ENCODE measurements around the gene TRIM67.

Gene TRIM67

GRCh38 chr1:231188072-231188471 lies 26.2 kb downstream of the TRIM67 start:
- Histone ChIP-seq H3K4me1 (ENCODE audit: control insufficient read depth, insufficient read depth, low read length) (peaks cover 3% of the 10 kb centered on the region), H3K4me3 (ENCODE audit: low read depth, low read length) (no peak overlapping the region), H3K27me3 (ENCODE audit: control insufficient read depth, insufficient read depth, low read length) (peaks cover 5% of the 10 kb centered on the region), H3K36me3 (ENCODE audit: control insufficient read depth, insufficient read depth, low read length) (no peaks in the 10 kb centered on the region), H3K9ac (ENCODE audit: low read depth, low read length) (no peak overlapping the region), H3K9me3 (ENCODE audit: control insufficient read depth, insufficient read depth, low read length) (no peaks in the 10 kb centered on the region)

DNA sequence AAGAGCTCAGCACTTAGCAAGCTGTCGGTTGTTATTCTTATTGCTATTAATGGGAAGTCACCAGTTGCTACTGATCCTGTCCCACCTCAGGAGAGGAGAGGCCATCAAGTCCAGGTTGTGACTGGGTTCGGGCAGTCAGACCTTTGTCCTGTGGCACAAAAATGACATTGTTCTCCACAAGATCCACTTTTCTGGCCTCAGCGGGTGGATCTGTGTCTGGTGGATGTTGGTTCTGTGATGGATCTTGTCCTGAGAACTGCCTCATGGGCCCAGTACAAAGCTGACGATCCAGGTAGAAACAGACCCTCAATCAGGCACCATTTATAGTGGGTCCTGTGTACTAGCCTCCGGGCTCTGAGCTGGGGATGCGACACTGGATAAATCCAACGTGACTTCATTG lies 26.9 kb downstream of the TRIM67 start:
- Histone ChIP-seq H3K36me3 (ENCODE audit: control insufficient read depth, insufficient read depth, low read length) (no peaks in the 10 kb centered on the region), H3K4me1 (ENCODE audit: control insufficient read depth, insufficient read depth, low read length) (peaks cover 3% of the 10 kb centered on the region), H3K9me3 (ENCODE audit: control insufficient read depth, insufficient read depth, low read length) (no peaks in the 10 kb centered on the region), H3K4me3 (ENCODE audit: low read depth, low read length) (no peak overlapping the region), H3K9ac (ENCODE audit: low read depth, low read length) (no peak overlapping the region), H3K27me3 (ENCODE audit: control insufficient read depth, insufficient read depth, low read length) (peaks cover 5% of the 10 kb centered on the region)

DNA sequence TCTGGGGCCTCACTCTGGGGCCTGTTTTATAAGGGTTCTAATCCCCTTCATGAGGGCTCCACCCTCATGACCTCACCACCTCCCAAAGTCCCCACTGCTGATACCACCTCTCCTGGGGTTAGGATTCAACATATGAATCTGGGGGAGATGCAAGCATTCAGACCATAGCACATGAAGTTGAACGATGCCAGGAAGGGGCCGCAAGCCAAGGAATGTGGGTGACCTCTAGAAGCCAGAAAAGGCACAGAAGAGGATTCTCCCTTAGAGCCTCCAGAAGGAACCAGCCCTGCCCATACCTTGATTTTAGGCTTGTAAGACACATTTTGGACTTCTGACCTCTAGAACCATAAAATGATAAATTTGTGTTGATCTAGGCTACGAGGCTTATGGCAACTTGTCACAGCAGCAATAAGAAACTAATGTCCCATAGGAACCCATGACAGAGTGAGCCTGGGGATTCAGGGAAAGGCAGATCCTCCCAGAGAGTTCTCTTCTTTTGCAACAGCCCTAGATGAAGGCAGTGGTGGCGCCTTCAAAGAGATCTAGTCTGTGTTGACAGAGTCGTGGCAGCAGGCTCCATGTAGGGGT lies 27.9 kb downstream of the TRIM67 start:
- Histone ChIP-seq H3K27me3 (ENCODE audit: control insufficient read depth, insufficient read depth, low read length) (peaks cover 5% of the 10 kb centered on the region), H3K36me3 (ENCODE audit: control insufficient read depth, insufficient read depth, low read length) (no peaks in the 10 kb centered on the region), H3K9me3 (ENCODE audit: control insufficient read depth, insufficient read depth, low read length) (no peaks in the 10 kb centered on the region), H3K4me3 (ENCODE audit: low read depth, low read length) (no peak overlapping the region), H3K9ac (ENCODE audit: low read depth, low read length) (no peak overlapping the region), H3K4me1 (ENCODE audit: control insufficient read depth, insufficient read depth, low read length) (no peaks in the 10 kb centered on the region)

GRCh38 chr1:231190456-231190855 lies 28.6 kb downstream of the TRIM67 start:
- H3K9ac ChIP-seq (ENCODE audit: low read depth, low read length) = no peak overlapping the region
- no peak overlapping the region for H3K4me3 ChIP-seq (ENCODE audit: low read depth, low read length)
- H3K9me3 ChIP-seq (ENCODE audit: control insufficient read depth, insufficient read depth, low read length) = no peaks in the 10 kb centered on the region
- H3K36me3 ChIP-seq (ENCODE audit: control insufficient read depth, insufficient read depth, low read length) = no peaks in the 10 kb centered on the region
- H3K4me1 ChIP-seq (ENCODE audit: control insufficient read depth, insufficient read depth, low read length) = no peaks in the 10 kb centered on the region
- H3K27me3 ChIP-seq (ENCODE audit: control insufficient read depth, insufficient read depth, low read length) = peaks cover 4% of the 10 kb centered on the region

DNA sequence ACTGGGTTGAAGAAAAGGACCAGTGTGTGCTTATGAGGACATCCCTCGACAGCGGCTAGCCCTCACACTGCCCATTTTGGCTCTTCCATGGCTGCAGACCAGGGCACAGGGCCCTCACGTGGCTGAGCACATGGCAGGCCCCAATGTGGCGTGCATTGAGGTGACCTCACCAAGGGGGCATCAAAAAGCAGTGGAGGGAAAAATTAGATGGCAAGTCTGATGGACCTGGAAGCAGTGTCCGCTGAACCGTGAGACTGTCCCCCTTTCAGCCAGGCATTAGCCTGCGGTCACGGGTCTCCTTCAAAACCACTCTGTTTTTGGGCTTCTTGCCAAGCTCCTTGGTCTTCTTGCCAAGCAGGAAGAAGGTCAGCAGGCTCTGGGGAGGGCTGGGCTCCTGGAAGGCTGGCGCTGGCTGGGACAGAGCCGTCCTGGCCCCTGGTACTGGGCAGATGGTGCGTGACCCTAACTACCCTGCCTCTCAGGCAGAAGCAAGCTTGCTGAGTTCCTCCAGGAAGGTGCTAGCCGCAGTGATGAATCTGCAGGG lies 30.8 kb downstream of the TRIM67 start:
- H3K27me3 ChIP-seq (ENCODE audit: control insufficient read depth, insufficient read depth, low read length) = no peaks in the 10 kb centered on the region
- H3K9ac ChIP-seq (ENCODE audit: low read depth, low read length) = no peak overlapping the region
- no peaks in the 10 kb centered on the region for H3K4me1 ChIP-seq (ENCODE audit: control insufficient read depth, insufficient read depth, low read length)
- no peaks in the 10 kb centered on the region for H3K9me3 ChIP-seq (ENCODE audit: control insufficient read depth, insufficient read depth, low read length)
- H3K36me3 ChIP-seq (ENCODE audit: control insufficient read depth, insufficient read depth, low read length) = no peaks in the 10 kb centered on the region
- no peak overlapping the region for H3K4me3 ChIP-seq (ENCODE audit: low read depth, low read length)

- Histone ChIP-seq H3K27me3 (ENCODE audit: control insufficient read depth, insufficient read depth, low read length) (no peaks in the 10 kb centered on the region), H3K36me3 (ENCODE audit: control insufficient read depth, insufficient read depth, low read length) (no peaks in the 10 kb centered on the region), H3K9ac (ENCODE audit: low read depth, low read length) (no peak overlapping the region), H3K4me1 (ENCODE audit: control insufficient read depth, insufficient read depth, low read length) (no peaks in the 10 kb centered on the region), H3K4me3 (ENCODE audit: low read depth, low read length) (no peak overlapping the region), H3K9me3 (ENCODE audit: control insufficient read depth, insufficient read depth, low read length) (no peaks in the 10 kb centered on the region)
Measured at GRCh38 chr1:231193710-231194340, 32.0 kb downstream of the TRIM67 start.

- H3K27me3 ChIP-seq (ENCODE audit: control insufficient read depth, insufficient read depth, low read length) = peaks cover 2% of the 10 kb centered on the region
- no peaks in the 10 kb centered on the region for H3K4me1 ChIP-seq (ENCODE audit: control insufficient read depth, insufficient read depth, low read length)
- no peak overlapping the region for H3K4me3 ChIP-seq (ENCODE audit: low read depth, low read length)
- no peaks in the 10 kb centered on the region for H3K9me3 ChIP-seq (ENCODE audit: control insufficient read depth, insufficient read depth, low read length)
- no peak overlapping the region for H3K9ac ChIP-seq (ENCODE audit: low read depth, low read length)
- H3K36me3 ChIP-seq (ENCODE audit: control insufficient read depth, insufficient read depth, low read length) = no peaks in the 10 kb centered on the region
Measured at GRCh38 chr1:231194476-231194842, 32.6 kb downstream of the TRIM67 start.

DNA sequence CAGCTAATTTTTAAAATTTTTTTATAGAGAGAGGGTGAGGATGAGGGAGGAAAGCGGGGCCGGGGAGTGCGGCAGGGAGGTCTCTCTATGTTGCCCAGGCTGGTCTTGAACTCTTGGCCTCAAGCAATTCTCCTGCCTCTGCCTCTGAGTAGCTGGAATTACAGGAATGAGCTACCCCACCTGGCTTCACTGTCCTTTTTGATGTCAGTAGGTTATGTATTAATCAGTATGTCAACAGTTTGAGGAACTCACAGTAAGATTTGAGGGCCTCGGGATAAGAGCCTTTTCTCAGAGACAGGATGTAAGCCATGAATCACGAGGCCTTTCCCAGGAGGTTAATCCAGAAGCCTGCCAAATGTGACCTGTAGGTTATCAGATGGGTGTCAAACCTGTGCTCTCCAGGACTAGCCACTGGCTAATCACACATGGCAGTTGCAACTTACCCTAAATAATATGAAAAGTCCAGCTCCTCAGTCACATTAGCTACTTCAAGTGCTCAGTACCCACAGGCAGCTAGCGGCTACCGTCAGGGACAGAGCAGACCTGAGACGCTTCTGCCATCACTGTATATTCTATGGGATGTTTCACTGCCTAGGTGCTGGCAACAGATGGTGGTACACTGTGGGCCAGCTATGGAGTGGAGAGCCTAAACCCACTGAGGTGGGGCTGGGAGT lies 33.1 kb downstream of the TRIM67 start:
- Histone ChIP-seq H3K9ac (ENCODE audit: low read depth, low read length) (no peak overlapping the region), H3K36me3 (ENCODE audit: control insufficient read depth, insufficient read depth, low read length) (no peaks in the 10 kb centered on the region), H3K4me1 (ENCODE audit: control insufficient read depth, insufficient read depth, low read length) (no peaks in the 10 kb centered on the region), H3K9me3 (ENCODE audit: control insufficient read depth, insufficient read depth, low read length) (no peaks in the 10 kb centered on the region), H3K27me3 (ENCODE audit: control insufficient read depth, insufficient read depth, low read length) (peaks cover 2% of the 10 kb centered on the region), H3K4me3 (ENCODE audit: low read depth, low read length) (no peak overlapping the region)

- Histone ChIP-seq H3K4me1 (ENCODE audit: control insufficient read depth, insufficient read depth, low read length) (no peaks in the 10 kb centered on the region), H3K9ac (ENCODE audit: low read depth, low read length) (no peak overlapping the region), H3K36me3 (ENCODE audit: control insufficient read depth, insufficient read depth, low read length) (no peaks in the 10 kb centered on the region), H3K4me3 (ENCODE audit: low read depth, low read length) (no peak overlapping the region), H3K27me3 (ENCODE audit: control insufficient read depth, insufficient read depth, low read length) (peaks cover 2% of the 10 kb centered on the region), H3K9me3 (ENCODE audit: control insufficient read depth, insufficient read depth, low read length) (no peaks in the 10 kb centered on the region)
Measured at GRCh38 chr1:231196307-231196706, 34.4 kb downstream of the TRIM67 start.

- H3K9ac ChIP-seq (ENCODE audit: low read depth, low read length) = no peak overlapping the region
- H3K4me1 ChIP-seq (ENCODE audit: control insufficient read depth, insufficient read depth, low read length) = no peaks in the 10 kb centered on the region
- peaks cover 2% of the 10 kb centered on the region for H3K27me3 ChIP-seq (ENCODE audit: control insufficient read depth, insufficient read depth, low read length)
- no peaks in the 10 kb centered on the region for H3K9me3 ChIP-seq (ENCODE audit: control insufficient read depth, insufficient read depth, low read length)
- H3K36me3 ChIP-seq (ENCODE audit: control insufficient read depth, insufficient read depth, low read length) = no peaks in the 10 kb centered on the region
- no peak overlapping the region for H3K4me3 ChIP-seq (ENCODE audit: low read depth, low read length)
Measured at GRCh38 chr1:231196728-231197127, 34.9 kb downstream of the TRIM67 start.

GRCh38 chr1:231199868-231200267 lies 38.0 kb downstream of the TRIM67 start:
- H3K36me3 ChIP-seq (ENCODE audit: control insufficient read depth, insufficient read depth, low read length) = no peaks in the 10 kb centered on the region
- no peaks in the 10 kb centered on the region for H3K9me3 ChIP-seq (ENCODE audit: control insufficient read depth, insufficient read depth, low read length)
- no peak overlapping the region for H3K4me3 ChIP-seq (ENCODE audit: low read depth, low read length)
- H3K4me1 ChIP-seq (ENCODE audit: control insufficient read depth, insufficient read depth, low read length) = no peaks in the 10 kb centered on the region
- H3K27me3 ChIP-seq (ENCODE audit: control insufficient read depth, insufficient read depth, low read length) = peaks cover 14% of the 10 kb centered on the region
- no peak overlapping the region for H3K9ac ChIP-seq (ENCODE audit: low read depth, low read length)
